Activated CD4-positive, alpha-beta T cell treated with anti-CD3 and anti-CD28 coated beads for 24 hours (primary cell): ENCODE results near the gene MCTP1.

Experiments
- DNase-seq, 2 donors: peaks; one replicate each; pipeline ENCODE4 v3.0.0-alpha.2; 2020; ENCODE audit warnings: low read depth in 2 of 2

The MCTP1 gene

GRCh38 chr5:94705427-94705826 is 579.5 kb downstream of the MCTP1 start:
- no peak for DNase-seq

- no peak for DNase-seq
Measured at GRCh38 chr5:94702729-94703128, 582.2 kb downstream of the MCTP1 start.

GRCh38 chr5:94700592-94700991 is 584.3 kb downstream of the MCTP1 start:
- no peak for DNase-seq

GRCh38 chr5:94699562-94699961 is 585.3 kb downstream of the MCTP1 start:
- no peak for DNase-seq

- DNase-seq = no peak
Measured at GRCh38 chr5:94698197-94698596, 586.7 kb downstream of the MCTP1 start.

GRCh38 chr5:94694671-94695070 is 590.2 kb downstream of the MCTP1 start:
- no peak for DNase-seq

GRCh38 chr5:94693845-94694370 is 591.0 kb downstream of the MCTP1 start:
- no peak for DNase-seq

- no peak for DNase-seq
Measured at GRCh38 chr5:94693043-94693822, 591.7 kb downstream of the MCTP1 start.

GRCh38 chr5:94692581-94692980 is 592.3 kb downstream of the MCTP1 start:
- DNase-seq = no peak

- no peak for DNase-seq
Measured at GRCh38 chr5:94691949-94692348, 592.9 kb downstream of the MCTP1 start.

GRCh38 chr5:94691291-94691690 is 593.6 kb downstream of the MCTP1 start:
- DNase-seq = no peak

- no peak for DNase-seq
Measured at GRCh38 chr5:94690778-94691177, 594.1 kb downstream of the MCTP1 start.

GRCh38 chr5:94689908-94690307 is 595.0 kb downstream of the MCTP1 start:
- DNase-seq = no peak

GRCh38 chr5:94682814-94683520 is 601.9 kb downstream of the MCTP1 start:
- no peak for DNase-seq

- no peak for DNase-seq
Measured at GRCh38 chr5:94675965-94676618, 608.8 kb downstream of the MCTP1 start.

GRCh38 chr5:94674490-94675382 is 610.2 kb downstream of the MCTP1 start:
- DNase-seq = no peak

- DNase-seq = no peak
Measured at GRCh38 chr5:94672746-94673145, 612.1 kb downstream of the MCTP1 start.

- DNase-seq = no peak
Measured at GRCh38 chr5:94670726-94671125, 614.2 kb downstream of the MCTP1 start.

- DNase-seq = no peak
Measured at GRCh38 chr5:94667937-94668336, 617.0 kb downstream of the MCTP1 start.

- DNase-seq = no peak
Measured at GRCh38 chr5:94661086-94661485, 623.8 kb downstream of the MCTP1 start.

- DNase-seq = no peak
Measured at GRCh38 chr5:94660506-94660905, 624.4 kb downstream of the MCTP1 start.

- DNase-seq = no peak
Measured at GRCh38 chr5:94658272-94658671, 626.6 kb downstream of the MCTP1 start.
